Thyroid gland (tissue), 4 donors: ENCODE results near the gene ATPAF1.

ENCODE experiments used
- CTCF ChIP-seq, 6 experiments: fragments of 200-600 bp in 3 of 6; fragments of 450-650 bp in 3 of 6; sonication (generic) in 3 of 6; IDR thresholded peaks; one replicate each; pipeline ENCODE4 v1.5.1; 2016 to 2019; ENCODE audit warnings: antibody characterized with exemption in 6 of 6, mild to moderate bottlenecking in 2 of 6, inconsistent platforms in 1 of 6, moderate library complexity in 1 of 6
- POLR2A ChIP-seq, 2 donors: fragments of 450-650 bp; IDR thresholded peaks; one replicate each; pipeline ENCODE4 v1.6.1; 2017; ENCODE audit warnings: antibody characterized with exemption in 2 of 2, mild to moderate bottlenecking in 2 of 2, moderate library complexity in 1 of 2

GRCh38 chr1:46603481-46603857 is 64.7 kb downstream of the ATPAF1 start:
- TF ChIP-seq CTCF (IDR thresholded peaks at IDR 0.05) (no peak), POLR2A (IDR thresholded peaks at IDR 0.05) (no peak)
